ENCODE results near the gene LRRK2.
"Not testable (repeated sequence)": the region's sequence is repeated elsewhere in the genome, so short reads cannot be mapped to it uniquely, and the experiment has no call there.

DNA sequence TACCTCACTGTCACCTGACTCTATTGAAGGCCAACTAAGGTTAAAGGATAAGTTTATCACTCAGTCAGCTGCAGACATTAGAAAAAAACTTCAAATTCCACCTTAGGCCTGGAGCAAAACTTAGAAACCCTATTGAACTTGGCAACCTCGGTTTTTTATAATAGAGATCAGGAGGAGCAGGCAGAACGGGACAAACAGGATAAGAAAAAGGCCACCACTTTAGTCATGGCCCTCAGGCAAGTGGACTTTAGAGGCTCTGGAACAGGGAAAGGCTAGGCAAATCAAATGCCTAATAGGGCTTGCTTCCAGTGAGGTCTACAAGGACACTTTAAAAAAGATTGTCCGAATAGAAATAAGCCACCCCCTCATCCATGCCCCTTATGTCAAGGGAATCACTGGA is 162.5 kb downstream of the LRRK2 start:
- TF ChIP-seq, protein P1, sequence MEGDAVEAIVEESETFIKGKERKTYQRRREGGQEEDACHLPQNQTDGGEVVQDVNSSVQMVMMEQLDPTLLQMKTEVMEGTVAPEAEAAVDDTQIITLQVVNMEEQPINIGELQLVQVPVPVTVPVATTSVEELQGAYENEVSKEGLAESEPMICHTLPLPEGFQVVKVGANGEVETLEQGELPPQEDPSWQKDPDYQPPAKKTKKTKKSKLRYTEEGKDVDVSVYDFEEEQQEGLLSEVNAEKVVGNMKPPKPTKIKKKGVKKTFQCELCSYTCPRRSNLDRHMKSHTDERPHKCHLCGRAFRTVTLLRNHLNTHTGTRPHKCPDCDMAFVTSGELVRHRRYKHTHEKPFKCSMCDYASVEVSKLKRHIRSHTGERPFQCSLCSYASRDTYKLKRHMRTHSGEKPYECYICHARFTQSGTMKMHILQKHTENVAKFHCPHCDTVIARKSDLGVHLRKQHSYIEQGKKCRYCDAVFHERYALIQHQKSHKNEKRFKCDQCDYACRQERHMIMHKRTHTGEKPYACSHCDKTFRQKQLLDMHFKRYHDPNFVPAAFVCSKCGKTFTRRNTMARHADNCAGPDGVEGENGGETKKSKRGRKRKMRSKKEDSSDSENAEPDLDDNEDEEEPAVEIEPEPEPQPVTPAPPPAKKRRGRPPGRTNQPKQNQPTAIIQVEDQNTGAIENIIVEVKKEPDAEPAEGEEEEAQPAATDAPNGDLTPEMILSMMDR (IDR thresholded peaks at IDR 0.05): not testable (repeated sequence)
- not testable (repeated sequence) for TF ChIP-seq POLR2A (IDR thresholded peaks at IDR 0.05)

Measured in body of pancreas (tissue), 4 donors.